Neutrophil (primary cell): ENCODE measurements around the gene TBC1D22A.

Source experiments
- H3K27ac ChIP-seq: fragments of 200-600 bp; sonication (generic); 2 replicates; pipeline ENCODE4 v1.5.1; 2016; ENCODE audit warnings: mild to moderate bottlenecking, moderate library complexity
- H3K27me3 ChIP-seq: fragments of 200-600 bp; sonication (generic); 2 replicates; pipeline ENCODE4 v1.6.0; 2016; ENCODE audit warnings: mild to moderate bottlenecking
- H3K36me3 ChIP-seq: fragments of 200-600 bp; sonication (generic); 2 replicates; pipeline ENCODE4 v1.5.1; 2017
- H3K4me1 ChIP-seq, 2 experiments: fragments of 200-600 bp in 1 of 2; sonication (generic) in 1 of 2; 1 replicate in 1 of 2; 2 replicates in 1 of 2; pipeline versions ENCODE4 v1.5.1 to v1.6.1; 2013 to 2016; ENCODE audit warnings: low read depth in 1 of 2, low read length in 1 of 2, mild to moderate bottlenecking in 1 of 2, moderate library complexity in 1 of 2; ENCODE audit not compliant: control insufficient read depth in 1 of 2, insufficient read depth in 1 of 2
- H3K4me3 ChIP-seq, 2 experiments: fragments of 200-600 bp in 1 of 2; sonication (generic) in 1 of 2; 1 replicate in 1 of 2; 2 replicates in 1 of 2; pipeline ENCODE4 v1.5.1; 2013 to 2016; ENCODE audit warnings: low read depth in 1 of 2, low read length in 1 of 2, mild to moderate bottlenecking in 1 of 2, moderate library complexity in 1 of 2
- H3K9me3 ChIP-seq: fragments of 200-600 bp; sonication (generic); 2 replicates; pipeline ENCODE4 v1.5.1; 2016
- TF ChIP-seq, protein P1 (sequence below): fragments of 200-600 bp; sonication (generic); IDR thresholded peaks from 2 replicates; pipeline ENCODE4 v1.5.1; 2016; ENCODE audit warnings: antibody characterized with exemption

TBC1D22A gene

DNA sequence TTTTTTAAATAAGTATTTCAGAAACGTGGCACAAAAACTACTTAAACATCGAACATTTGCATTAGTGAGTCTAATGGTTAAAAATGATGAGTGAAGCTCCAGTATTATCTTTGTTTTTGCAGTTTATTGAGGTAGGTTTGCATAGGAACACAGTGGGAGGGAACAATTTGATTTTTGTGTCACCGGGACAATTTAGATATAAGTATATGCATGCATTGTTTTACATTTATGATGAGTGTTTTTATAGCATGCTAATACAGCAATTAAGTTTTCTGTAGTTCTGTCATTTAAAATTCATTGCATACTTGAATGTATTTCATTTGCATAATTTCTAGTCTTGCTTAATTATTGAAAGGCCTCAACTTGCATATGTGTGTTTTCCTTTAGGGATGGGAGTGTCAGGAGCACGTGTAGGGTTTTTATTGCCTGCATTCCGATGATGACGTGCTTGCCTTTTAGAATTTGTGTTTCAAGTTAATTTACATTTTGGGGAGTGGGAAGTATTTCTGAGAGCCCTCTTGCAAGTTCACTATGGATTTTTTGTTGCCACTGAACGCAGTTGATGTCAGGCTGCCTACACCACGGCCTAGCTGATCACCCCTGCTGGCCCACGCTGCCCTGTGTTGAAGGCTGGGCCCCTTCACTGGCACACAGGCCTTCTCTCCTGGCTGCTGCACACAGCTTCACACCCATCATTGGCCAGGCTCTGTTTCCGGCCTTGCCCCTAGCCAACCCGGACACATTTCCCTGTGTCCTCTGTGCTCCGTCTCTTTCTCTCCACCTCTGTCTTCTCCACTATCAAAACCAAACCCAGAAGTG, 120.9 kb downstream of the TBC1D22A start:
- Histone ChIP-seq H3K27me3 (no peaks in the 10 kb centered on the region), H3K4me1 (no peaks in the 10 kb centered on the region), H3K36me3 (peaks cover 43% of the 10 kb centered on the region), H3K27ac (no peak overlapping the region), H3K9me3 (no peaks in the 10 kb centered on the region), H3K4me3 (no peak overlapping the region)
- TF ChIP-seq, protein P1, sequence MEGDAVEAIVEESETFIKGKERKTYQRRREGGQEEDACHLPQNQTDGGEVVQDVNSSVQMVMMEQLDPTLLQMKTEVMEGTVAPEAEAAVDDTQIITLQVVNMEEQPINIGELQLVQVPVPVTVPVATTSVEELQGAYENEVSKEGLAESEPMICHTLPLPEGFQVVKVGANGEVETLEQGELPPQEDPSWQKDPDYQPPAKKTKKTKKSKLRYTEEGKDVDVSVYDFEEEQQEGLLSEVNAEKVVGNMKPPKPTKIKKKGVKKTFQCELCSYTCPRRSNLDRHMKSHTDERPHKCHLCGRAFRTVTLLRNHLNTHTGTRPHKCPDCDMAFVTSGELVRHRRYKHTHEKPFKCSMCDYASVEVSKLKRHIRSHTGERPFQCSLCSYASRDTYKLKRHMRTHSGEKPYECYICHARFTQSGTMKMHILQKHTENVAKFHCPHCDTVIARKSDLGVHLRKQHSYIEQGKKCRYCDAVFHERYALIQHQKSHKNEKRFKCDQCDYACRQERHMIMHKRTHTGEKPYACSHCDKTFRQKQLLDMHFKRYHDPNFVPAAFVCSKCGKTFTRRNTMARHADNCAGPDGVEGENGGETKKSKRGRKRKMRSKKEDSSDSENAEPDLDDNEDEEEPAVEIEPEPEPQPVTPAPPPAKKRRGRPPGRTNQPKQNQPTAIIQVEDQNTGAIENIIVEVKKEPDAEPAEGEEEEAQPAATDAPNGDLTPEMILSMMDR, result no peak

DNA sequence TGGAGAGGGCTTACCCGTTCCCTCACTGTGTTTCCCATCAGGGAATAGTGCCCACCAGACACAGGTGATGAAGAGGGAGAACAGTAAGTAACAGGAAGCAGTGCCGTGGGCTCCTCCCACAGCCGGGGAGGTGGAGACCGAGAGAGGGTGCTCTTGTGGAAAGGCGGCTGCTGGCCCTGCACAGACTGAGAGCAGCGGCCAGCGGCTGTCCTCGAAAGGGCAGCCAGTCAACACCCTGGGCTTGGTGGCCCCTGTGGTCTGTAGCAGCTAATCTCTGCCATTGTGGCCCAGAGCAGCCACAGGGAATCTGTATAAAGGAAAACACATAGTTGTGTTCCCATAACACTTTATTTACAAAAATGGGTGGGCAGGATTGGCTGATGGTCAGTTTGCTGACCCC, 121.9 kb downstream of the TBC1D22A start:
- TF ChIP-seq, protein P1, result no peak
- H3K9me3 ChIP-seq, result no peaks in the 10 kb centered on the region
- no peak overlapping the region for H3K27ac ChIP-seq
- no peaks in the 10 kb centered on the region for H3K4me1 ChIP-seq
- no peak overlapping the region for H3K4me3 ChIP-seq
- peaks cover 44% of the 10 kb centered on the region for H3K36me3 ChIP-seq
- no peaks in the 10 kb centered on the region for H3K27me3 ChIP-seq

DNA sequence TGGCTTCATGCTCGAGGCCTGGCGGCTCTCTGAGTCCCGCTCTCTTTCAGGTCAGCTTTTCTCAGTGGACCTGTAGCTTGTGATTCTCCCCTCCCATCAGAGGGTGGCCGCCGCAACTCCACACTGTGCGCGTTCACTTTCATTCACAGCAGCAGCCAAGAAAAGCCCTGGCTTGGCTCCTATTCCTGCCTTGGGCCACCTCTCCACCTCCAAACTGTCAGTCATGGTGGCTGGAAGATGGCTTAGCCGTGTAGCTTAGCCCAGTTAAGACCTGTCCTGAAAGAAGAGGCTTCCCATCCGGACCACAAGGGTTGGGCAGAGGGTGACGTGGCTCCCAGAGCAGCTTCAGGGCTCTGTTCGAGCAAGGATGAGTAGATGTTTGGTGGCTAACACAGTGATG, 125.5 kb downstream of the TBC1D22A start:
- no peak overlapping the region for H3K27ac ChIP-seq
- H3K4me1 ChIP-seq, result no peaks in the 10 kb centered on the region
- H3K4me3 ChIP-seq, result no peak overlapping the region
- no peaks in the 10 kb centered on the region for H3K9me3 ChIP-seq
- H3K27me3 ChIP-seq, result no peaks in the 10 kb centered on the region
- TF ChIP-seq, protein P1, result no peak
- H3K36me3 ChIP-seq, result peaks cover 47% of the 10 kb centered on the region

DNA sequence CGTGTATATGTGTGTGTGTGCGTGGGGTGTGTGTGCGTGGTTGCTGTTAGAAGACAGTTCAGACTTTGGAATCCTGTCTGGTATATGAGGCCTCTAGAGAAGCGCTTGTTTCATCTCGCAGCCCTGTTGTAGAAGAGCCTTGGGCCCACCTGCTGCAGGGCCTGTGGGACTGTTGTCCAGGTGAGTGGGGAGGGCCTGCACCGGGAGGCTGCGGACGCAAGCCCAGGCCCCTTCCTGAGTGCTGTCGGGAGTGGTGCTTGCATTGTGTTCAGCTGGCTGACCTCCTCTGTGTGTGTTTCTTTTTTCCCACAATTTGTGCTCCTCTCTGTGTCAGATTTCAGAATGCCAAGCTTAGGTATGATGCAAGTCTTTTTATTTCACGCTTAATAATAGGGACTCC, 128.4 kb downstream of the TBC1D22A start:
- Histone ChIP-seq H3K4me1 (no peaks in the 10 kb centered on the region), H3K27ac (no peak overlapping the region), H3K4me3 (no peak overlapping the region), H3K9me3 (no peaks in the 10 kb centered on the region), H3K27me3 (no peaks in the 10 kb centered on the region), H3K36me3 (peaks cover 64% of the 10 kb centered on the region)
- TF ChIP-seq, protein P1, result no peak

DNA sequence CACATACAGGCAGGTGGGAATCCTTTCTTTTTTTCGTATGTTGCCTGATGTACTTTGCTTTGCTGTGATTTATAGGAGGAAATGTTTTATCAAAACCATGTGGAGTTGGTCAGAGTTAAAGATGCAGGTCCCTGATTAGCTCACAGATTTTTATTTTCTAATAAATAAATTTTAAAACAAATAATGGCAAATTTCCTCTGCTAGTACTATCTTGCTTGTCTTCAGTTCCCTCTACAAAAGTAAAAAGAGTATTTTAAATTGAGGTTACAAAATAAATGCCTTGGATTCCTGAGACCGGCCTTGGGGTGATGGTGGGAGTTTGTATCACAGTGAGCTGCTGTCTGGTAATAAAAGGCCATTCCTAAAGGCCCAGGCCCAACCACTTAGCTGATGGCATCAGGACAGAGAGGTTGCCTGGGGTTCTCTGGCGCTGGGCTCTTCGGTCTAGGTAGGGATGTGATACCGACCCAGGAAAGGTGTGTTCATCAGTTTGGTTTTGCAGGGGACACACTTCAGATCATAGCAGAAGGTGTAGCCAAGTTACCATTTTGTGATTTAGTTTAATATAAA, 129.0 kb downstream of the TBC1D22A start:
- TF ChIP-seq, protein P1, result no peak
- H3K4me1 ChIP-seq, result no peaks in the 10 kb centered on the region
- no peaks in the 10 kb centered on the region for H3K9me3 ChIP-seq
- no peak overlapping the region for H3K4me3 ChIP-seq
- H3K27me3 ChIP-seq, result no peaks in the 10 kb centered on the region
- H3K27ac ChIP-seq, result no peak overlapping the region
- H3K36me3 ChIP-seq, result peaks cover 61% of the 10 kb centered on the region
